ENCODE data around the gene PHRF1.
"Not testable (repeated sequence)": the region's sequence is repeated elsewhere in the genome, so short reads cannot be mapped to it uniquely, and the experiment has no call there.

The PHRF1 gene

DNA sequence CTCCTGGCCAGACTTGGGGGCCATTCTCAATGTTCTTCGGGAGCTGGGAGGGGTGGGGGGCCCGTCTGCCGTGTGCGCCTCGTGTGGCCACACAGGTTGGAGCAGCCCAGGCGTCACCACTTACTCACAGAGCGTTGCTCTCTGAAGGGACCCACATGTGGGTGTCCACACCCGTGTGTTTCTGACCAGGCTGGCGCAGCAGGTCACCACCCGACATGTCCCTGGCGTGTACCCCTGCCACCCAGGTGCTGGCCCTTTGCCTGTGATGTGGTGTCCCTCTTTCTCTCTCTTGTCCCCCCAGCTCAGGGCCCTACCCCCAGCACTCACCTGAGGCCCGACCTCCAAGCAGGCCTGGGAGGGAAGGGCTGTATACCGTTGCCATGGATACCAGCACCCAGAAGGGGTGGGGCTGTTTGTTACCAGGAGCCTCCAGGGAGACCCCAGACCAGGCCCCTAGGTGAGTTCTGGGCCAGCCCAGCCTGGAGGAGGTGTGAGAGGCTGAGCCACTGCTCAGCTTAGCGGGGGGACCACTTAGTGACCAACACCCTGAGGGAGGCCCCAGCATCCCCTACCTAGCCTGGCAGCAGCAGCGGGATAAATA is 17.1 kb upstream of the PHRF1 start:
- DNase-seq, result no peak

DNA sequence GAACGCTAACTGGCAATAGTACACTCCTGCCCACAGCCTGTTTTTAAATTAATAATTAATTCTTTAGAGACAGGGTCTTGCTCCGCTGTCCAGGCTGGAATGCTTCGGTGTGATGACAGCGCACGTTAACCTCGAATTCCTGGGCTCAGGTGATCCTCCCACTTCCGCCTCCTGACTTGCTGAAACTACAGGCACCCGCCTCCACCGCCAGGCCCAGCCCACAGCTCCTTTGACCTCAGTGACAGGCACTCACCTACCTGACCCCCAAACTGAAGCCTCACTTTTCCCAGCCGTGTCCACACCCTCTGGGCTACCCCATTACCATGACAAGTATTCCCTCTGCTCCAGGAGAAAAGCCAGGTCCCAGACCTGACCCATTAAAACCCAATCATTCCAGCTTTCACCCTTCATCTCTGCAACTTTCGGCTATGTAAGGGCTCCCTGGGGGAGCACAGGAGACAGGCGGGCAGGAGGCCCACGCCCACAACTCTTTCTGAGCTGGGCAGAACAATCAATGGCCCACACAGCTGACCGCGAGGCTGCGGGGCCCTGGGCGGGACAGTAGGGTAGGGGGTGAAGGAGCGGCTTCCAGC is 16.5 kb upstream of the PHRF1 start:
- DNase-seq, result no peak

GRCh38 chr11:560305-561147 is 15.7 kb upstream of the PHRF1 start, which contains the start of the genes LMNTD2 and RASSF7:
Gene LMNTD2 (minus strand): TSS chr11:560738. CDS start chr11:560716, 22 bp downstream.
Gene RASSF7 (plus strand): TSS chr11:560970. CDS start chr11:561769, 799 bp downstream.
- DNase-seq, result peak; percentile 66

GRCh38 chr11:561148-562003 is 14.9 kb upstream of the PHRF1 start:
- no peak for DNase-seq

DNA sequence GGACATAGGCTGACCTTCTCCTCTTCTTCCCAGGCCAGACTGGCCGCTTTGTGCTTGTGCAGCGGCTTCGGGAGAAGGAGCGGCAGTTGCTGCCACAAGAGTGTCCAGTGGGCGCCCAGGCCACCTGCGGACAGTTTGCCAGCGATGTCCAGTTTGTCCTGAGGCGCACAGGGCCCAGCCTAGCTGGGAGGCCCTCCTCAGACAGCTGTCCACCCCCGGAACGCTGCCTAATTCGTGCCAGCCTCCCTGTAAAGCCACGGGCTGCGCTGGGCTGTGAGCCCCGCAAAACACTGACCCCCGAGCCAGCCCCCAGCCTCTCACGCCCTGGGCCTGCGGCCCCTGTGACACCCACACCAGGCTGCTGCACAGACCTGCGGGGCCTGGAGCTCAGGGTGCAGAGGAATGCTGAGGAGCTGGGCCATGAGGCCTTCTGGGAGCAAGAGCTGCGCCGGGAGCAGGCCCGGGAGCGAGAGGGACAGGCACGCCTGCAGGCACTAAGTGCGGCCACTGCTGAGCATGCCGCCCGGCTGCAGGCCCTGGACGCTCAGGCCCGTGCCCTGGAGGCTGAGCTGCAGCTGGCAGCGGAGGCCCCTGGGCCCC is 14.1 kb upstream of the PHRF1 start:
- DNase-seq, result no peak

DNA sequence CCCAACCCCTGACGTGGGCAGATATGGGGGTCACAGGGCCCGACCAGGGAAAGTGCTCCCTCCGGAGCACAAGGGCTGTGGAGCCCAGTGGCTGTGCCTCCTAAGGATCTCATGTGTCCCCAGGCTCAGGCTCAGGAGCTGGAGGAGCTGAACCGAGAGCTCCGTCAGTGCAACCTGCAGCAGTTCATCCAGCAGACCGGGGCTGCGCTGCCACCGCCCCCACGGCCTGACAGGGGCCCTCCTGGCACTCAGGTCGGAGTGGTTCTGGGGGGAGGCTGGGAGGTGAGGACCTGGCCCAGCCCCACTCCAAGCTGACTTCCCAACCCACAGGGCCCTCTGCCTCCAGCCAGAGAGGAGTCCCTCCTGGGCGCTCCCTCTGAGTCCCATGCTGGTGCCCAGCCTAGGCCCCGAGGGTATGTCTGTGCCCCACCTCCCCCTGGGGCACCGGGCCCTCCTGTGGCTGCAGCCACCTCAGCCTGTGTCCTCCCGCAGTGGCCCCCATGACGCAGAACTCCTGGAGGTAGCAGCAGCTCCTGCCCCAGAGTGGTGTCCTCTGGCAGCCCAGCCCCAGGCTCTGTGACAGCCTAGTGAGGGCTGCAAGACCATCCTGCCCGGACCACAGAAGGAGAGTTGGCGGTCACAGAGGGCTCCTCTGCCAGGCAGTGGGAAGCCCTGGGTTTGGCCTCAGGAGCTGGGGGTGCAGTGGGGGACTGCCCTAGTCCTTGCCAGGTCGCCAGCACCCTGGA is 13.0 kb upstream of the PHRF1 start:
- DNase-seq, result no peak

- no peak for DNase-seq
Observed at GRCh38 chr11:563812-564578, 12.3 kb upstream of the PHRF1 start.

DNA sequence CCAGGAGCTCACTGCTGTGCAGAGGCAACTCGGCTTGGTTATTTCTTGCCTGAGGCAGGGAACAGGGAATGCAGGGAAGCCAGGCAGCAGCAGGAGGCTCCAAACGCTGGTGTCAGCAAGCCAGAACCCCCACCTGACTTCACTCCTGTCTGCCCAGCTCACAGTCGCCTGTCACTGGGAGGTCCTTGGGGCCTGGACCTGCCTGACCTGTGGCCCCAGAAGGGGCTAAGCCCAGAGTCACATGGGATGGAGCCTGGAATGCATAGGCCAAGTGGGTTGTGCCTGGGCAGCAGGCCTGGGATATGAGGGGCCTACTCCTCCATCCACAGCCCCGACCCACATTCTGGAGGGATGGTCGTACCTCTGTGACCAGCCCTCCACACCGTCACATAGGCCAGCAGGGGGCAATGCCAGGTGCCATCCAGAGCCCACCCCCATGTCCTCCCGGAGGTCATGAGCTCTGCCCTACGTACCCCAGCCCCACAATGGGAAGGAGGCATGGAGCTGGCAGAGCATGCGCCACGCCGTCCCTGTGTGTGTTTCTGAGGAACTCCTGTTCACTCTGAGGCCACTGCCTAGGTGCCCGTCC is 10.3 kb upstream of the PHRF1 start:
- no peak for DNase-seq

DNA sequence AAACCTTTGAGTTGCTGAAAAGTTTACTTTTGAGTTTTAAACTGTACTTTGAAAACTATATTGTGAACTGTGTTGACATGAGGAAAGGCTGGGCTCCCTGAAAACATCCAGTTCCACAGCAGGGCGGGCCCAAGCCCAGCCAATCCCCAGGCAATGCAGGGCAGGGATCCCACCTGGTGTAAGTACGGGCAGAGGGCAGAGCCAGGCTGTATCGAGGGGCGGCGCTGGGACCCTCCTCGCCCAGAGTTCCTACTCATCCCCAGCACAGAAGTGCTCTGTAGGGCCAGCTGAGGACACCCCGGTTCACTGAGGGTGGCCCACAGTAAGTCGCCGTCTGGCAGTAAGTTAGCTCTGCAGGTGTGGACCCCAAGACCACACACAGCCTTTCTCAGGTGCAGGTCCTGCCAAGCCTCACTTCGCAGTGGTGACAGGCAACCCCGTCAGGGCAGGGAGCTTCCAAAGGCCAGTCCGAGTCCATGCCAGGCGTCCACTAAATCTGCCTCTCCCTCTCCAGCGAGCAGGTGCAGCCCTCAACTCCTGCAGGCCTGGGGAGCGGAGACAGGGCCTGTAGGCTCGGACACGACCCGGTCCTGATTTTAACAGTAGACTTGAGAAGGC is 9.2 kb upstream of the PHRF1 start:
- DNase-seq, result no peak

DNA sequence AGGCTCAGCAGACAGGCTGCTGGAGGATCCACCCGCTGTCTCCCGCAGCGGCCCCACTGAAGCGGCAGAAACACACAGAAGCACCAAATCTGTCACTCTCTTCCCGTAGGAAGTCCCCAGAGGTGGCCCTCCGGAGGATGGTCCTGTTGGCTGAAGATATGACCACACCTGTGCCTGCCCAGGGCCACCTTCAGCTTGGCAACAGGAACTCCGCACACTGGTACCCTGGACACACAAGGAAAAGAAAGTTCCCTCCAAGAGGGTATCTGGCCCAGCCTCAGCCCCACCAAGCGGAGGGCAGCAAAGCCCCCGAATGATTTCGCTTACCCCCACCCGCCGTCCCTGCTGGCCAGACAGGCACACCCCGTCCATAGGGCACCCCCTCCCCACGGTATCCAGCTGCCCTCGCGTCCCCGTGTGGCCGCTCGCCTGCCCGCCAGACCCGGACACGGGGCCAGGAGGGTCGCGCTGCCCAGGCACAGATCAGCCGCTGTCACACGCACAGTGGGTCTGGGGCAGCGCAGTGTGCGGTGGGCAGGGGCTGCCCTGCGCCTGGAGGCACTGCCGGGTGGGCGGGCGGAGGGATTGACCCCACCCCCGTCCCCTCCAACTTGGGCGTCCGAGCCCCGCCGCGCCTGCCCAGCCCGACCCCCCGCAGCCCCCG is 8.5 kb upstream of the PHRF1 start:
- no peak for DNase-seq

DNA sequence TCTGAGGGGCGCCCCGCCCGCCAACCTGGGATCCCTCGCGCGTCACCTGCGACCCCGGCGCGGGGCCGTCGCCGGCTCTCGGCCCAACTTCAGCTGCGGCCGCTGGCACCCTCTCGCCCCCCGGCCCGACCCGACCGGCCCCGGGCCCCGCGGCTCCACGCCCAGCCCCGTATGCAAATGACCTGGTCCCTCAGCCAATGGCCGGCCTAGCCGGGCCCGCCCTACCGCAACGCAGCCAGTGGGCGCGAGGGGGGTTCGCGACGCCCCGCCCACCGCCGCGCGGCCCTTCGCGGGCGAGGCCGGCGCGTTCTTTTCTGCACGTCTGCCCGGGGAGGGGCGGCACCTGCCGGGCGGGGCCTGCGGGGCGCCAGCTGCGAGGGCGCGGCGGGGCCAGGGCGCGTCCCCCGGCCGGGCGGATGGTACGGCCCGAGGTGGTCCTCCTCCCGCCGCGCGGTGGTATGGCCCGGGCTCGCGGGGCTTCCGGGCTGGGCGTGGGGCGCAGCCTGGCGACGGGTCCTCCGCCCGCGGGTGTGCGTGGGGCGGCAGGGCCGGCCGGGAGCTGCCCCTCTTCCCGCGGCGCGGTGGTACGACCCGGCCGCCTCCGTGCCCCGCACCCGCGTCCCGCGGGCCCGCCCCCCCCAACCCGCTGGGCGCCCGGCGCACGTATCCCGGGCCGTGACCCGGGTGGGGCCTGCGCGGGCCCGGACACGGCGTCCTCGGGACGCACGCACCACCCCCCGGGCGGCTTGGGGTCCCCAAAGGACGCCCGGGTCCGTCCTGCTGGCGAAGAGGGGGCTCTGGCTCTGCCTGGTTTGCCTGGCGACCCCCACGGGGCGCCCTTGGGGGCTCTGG is 7.7 kb upstream of the PHRF1 start:
- peak; percentile 81 for DNase-seq

DNA sequence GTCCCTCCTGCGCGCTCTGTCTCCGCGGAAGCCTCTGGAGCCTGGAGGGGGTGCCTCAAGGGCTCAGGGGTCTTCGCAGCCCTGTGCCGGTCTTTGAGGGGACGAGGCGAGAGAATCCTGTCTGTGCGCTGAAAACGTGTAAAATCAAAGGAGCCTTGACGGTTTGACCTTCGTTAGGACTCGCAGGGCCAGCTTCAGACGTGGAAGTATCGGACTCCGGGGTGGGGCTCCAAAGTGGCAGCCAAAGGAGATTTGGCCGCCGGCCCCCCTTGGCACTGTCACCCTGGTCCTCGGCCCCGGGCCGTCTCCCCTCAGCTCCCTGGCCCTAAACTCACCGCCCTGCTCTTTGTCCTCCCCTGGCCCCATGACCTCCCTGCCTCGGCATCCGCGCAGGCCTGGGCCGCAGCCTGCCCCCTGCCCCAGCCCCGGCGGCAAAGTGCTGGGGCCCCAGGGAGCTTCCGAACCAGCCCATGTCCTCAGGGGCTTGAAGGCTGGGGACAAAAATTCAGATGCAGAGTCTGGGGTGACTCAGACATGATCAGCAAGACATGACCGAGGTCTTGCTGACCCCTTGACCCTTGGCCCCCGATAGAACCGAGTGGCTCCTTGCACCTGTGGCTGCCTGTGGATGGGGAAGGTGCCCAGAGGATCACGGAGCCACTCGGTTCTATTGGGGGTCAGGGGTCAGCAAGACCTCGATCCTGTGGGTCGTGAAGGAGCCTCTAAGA is 6.9 kb upstream of the PHRF1 start:
- DNase-seq, result no peak

DNA sequence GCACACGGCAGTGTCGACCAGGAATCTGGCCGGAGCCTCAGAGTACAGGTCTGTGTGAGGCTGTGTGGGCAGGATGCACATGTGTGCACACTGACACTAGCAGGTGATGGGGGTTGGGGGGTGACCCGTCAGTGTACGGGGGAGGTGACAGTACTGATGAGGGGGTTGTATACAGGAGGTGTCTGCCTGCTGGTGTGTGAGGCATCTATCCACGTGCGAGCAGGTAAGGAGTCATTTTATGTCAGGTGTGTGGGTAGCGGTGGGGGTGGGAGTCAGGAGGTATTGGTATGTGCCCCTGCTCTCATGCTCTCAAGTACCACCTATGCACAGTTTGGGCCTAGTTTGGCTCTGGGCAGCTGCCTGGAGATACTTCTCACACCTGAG is 4.5 kb upstream of the PHRF1 start:
- DNase-seq, result no peak

- DNase-seq, result no peak
Observed at GRCh38 chr11:573146-573759, 3.0 kb upstream of the PHRF1 start.

- DNase-seq, result not testable (repeated sequence)
Observed at GRCh38 chr11:574031-574570, 2.2 kb upstream of the PHRF1 start.

DNA sequence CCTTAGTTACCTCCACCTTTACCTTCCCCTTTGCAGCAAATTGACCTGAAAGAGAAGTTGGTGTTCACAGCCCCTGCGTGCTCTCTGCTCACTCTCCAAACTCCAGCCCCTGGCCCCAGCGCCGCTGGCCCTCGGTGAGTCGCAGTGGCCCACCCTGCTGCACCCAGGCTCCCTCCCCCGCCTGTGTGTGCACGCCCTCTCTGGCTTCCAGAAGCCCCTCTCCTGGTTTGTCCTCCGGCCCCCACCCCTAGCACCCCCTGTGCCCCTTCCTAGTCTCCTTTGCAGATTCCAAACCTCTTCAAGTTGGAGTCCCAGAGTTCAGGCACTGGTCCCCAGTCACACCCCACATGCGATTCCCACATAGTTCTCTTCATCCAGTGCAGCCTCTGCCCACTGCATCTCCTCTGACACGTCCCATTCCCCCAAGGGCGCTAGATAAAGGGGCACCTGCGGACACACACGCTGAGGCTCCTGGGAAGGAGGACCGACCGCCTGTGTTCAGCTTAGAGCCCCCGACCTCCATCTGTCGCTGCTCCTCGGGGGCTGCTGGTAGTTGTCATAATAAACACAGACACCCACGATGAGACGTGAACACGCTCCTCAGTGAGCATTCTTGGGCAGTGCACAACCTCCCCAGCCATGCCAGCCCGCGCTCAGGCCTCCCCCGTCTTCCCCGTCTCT is 1.5 kb upstream of the PHRF1 start:
- DNase-seq, result no peak
